Mesenchymal stem cell (in vitro differentiated cells and primary cell): ENCODE measurements around the gene HMGA1.

Experiments used
- DNase-seq: peaks from one replicate; pipeline ENCODE4 v3.0.0-alpha.2; 2013
- H2AFZ ChIP-seq: one replicate; pipeline ENCODE4 v1.6.1; 2013; ENCODE audit warnings: low read depth, mild to moderate bottlenecking, control low read depth, inconsistent platforms, low read length, moderate library complexity
- H2AK5ac ChIP-seq: 2 replicates; pipeline ENCODE4 v1.6.1; 2013; ENCODE audit warnings: low read length, moderate library complexity, mild to moderate bottlenecking, inconsistent platforms; ENCODE audit not compliant: severe bottlenecking
- H2BK120ac ChIP-seq: one replicate; pipeline ENCODE4 v1.6.1; 2013; ENCODE audit warnings: low read depth, mild to moderate bottlenecking, inconsistent platforms, low read length, moderate library complexity
- H2BK12ac ChIP-seq, 2 experiments: one replicate each; pipeline ENCODE4 v1.6.1; 2013; ENCODE audit warnings: inconsistent platforms in 2 of 2, low read length in 2 of 2, mild to moderate bottlenecking in 2 of 2, moderate library complexity in 2 of 2, control low read depth in 1 of 2
- H2BK15ac ChIP-seq: one replicate; pipeline ENCODE4 v1.6.1; 2013; ENCODE audit warnings: mild to moderate bottlenecking, low read depth, inconsistent platforms; ENCODE audit not compliant: poor library complexity, severe bottlenecking
- H2BK5ac ChIP-seq: 2 replicates; pipeline ENCODE4 v1.6.1; 2013; ENCODE audit warnings: low read depth, mild to moderate bottlenecking, low read length, control low read depth, inconsistent platforms; ENCODE audit not compliant: poor library complexity, severe bottlenecking
- H3K14ac ChIP-seq, 2 experiments: one replicate each; pipeline ENCODE4 v1.6.1; 2013; ENCODE audit warnings: inconsistent platforms in 2 of 2, low read length in 2 of 2, control low read depth in 1 of 2, mild to moderate bottlenecking in 1 of 2, moderate library complexity in 1 of 2
- H3K18ac ChIP-seq, 2 experiments: one replicate each; pipeline ENCODE4 v1.6.1; 2013; ENCODE audit warnings: inconsistent platforms in 2 of 2, low read length in 2 of 2, control low read depth in 1 of 2, low read depth in 1 of 2, mild to moderate bottlenecking in 1 of 2
- H3K23ac ChIP-seq, 2 experiments: one replicate each; pipeline ENCODE4 v1.6.1; 2013; ENCODE audit warnings: inconsistent platforms in 2 of 2, low read length in 2 of 2, mild to moderate bottlenecking in 2 of 2, moderate library complexity in 2 of 2, control low read depth in 1 of 2
- H3K27ac ChIP-seq: 2 replicates; pipeline ENCODE4 v1.5.1; 2013; ENCODE audit warnings: mild to moderate bottlenecking, moderate library complexity, low read length, control low read depth, inconsistent platforms; ENCODE audit not compliant: poor library complexity, severe bottlenecking
- H3K27me3 ChIP-seq, 2 experiments: 2 replicates each; pipeline versions ENCODE4 v1.6.1 to v1.7.0; 2013; ENCODE audit warnings: low read length in 2 of 2, mild to moderate bottlenecking in 2 of 2, moderate library complexity in 2 of 2, control low read depth in 1 of 2, inconsistent platforms in 1 of 2; ENCODE audit not compliant: control insufficient read depth in 1 of 2, insufficient read depth in 1 of 2
- H3K36me3 ChIP-seq, 2 experiments: 2 replicates each; pipeline versions ENCODE4 v1.6.1 to v1.7.0; 2013; ENCODE audit warnings: low read length in 2 of 2, control low read depth in 1 of 2, inconsistent platforms in 1 of 2, low read depth in 1 of 2, mild to moderate bottlenecking in 1 of 2; ENCODE audit not compliant: insufficient read depth in 2 of 2, control insufficient read depth in 1 of 2
- H3K4ac ChIP-seq, 2 experiments: one replicate each; pipeline ENCODE4 v1.6.1; 2013; ENCODE audit warnings: inconsistent platforms in 2 of 2, low read length in 2 of 2, mild to moderate bottlenecking in 2 of 2, moderate library complexity in 2 of 2, control low read depth in 1 of 2, low read depth in 1 of 2
- H3K4me1 ChIP-seq: 2 replicates; pipeline ENCODE4 v1.6.1; 2013; ENCODE audit warnings: low read depth, low read length, control low read depth; ENCODE audit not compliant: control insufficient read depth, insufficient read depth
- H3K4me2 ChIP-seq: 2 replicates; pipeline ENCODE4 v1.6.1; 2013; ENCODE audit warnings: low read length, mild to moderate bottlenecking, inconsistent platforms; ENCODE audit not compliant: poor library complexity, severe bottlenecking
- H3K4me3 ChIP-seq, 2 experiments: 2 replicates each; pipeline versions ENCODE4 v1.5.1 to v1.7.0; 2013; ENCODE audit warnings: low read length in 2 of 2, mild to moderate bottlenecking in 2 of 2, control low read depth in 1 of 2, low read depth in 1 of 2; ENCODE audit not compliant: insufficient read depth in 1 of 2
- H3K79me1 ChIP-seq: replicated peaks from 2 replicates; pipeline ENCODE4 v1.6.1; 2013; ENCODE audit warnings: mild to moderate bottlenecking, control low read depth, low read length, inconsistent platforms; ENCODE audit not compliant: poor library complexity, severe bottlenecking
- H3K9ac ChIP-seq: 2 replicates; pipeline ENCODE4 v1.7.0; 2013; ENCODE audit warnings: mild to moderate bottlenecking, low read length, moderate library complexity
- H3K9me3 ChIP-seq: 2 replicates; pipeline ENCODE4 v1.7.0; 2013; ENCODE audit warnings: mild to moderate bottlenecking, low read length; ENCODE audit not compliant: control insufficient read depth
- H4K8ac ChIP-seq: one replicate; pipeline ENCODE4 v1.6.1; 2013; ENCODE audit warnings: inconsistent platforms, mild to moderate bottlenecking, low read length, moderate library complexity
- H4K91ac ChIP-seq: one replicate; pipeline ENCODE4 v1.6.1; 2013; ENCODE audit warnings: mild to moderate bottlenecking, low read length, inconsistent platforms
- WGBS: methylation state at CpG from one replicate; pipeline ENCODE4 v1.1.7; 2013; ENCODE audit warnings: mixed read lengths; 5-methylcytosine and 5-hydroxymethylcytosine counted together

HMGA1 gene

GRCh38 chr6:34195726-34196115 is 41.0 kb upstream of the HMGA1 start:
- no peaks in the 10 kb centered on the region for H3K9me3 ChIP-seq
- H2AK5ac ChIP-seq, result no peak overlapping the region
- no peak overlapping the region for H3K14ac ChIP-seq
- H3K79me1 ChIP-seq, result no peaks in the 10 kb centered on the region
- H2BK12ac ChIP-seq, result peak overlapping the region in 1 of 2 experiments; percentile 15
- H2BK5ac ChIP-seq, result no peak overlapping the region
- peak overlapping the region; percentile 92 for H3K4me2 ChIP-seq
- H3K9ac ChIP-seq, result peak overlapping the region; percentile 67
- H2BK120ac ChIP-seq, result no peak overlapping the region
- no peaks in the 10 kb centered on the region for H3K27me3 ChIP-seq
- 84% methylated on average over 7 of the region's 7 CpGs for WGBS
- DNase-seq, result no peak
- no peak overlapping the region for H3K18ac ChIP-seq
- H3K27ac ChIP-seq, result no peak overlapping the region
- H4K91ac ChIP-seq, result no peak overlapping the region
- H3K4me1 ChIP-seq, result peaks cover 10% of the 10 kb centered on the region
- peak overlapping the region; percentile 46 for H2AFZ ChIP-seq
- no peaks in the 10 kb centered on the region for H3K36me3 ChIP-seq
- no peak overlapping the region for H3K4ac ChIP-seq
- H3K23ac ChIP-seq, result no peak overlapping the region
- peak overlapping the region in 1 of 2 experiments; percentile 77 for H3K4me3 ChIP-seq
- no peak overlapping the region for H2BK15ac ChIP-seq
- H4K8ac ChIP-seq, result peak overlapping the region; percentile 76

- Histone ChIP-seq H2AFZ (peak overlapping the region; percentile 46), H2BK120ac (peak overlapping the region; percentile 45), H3K27me3 (no peaks in the 10 kb centered on the region), H2BK15ac (no peak overlapping the region), H2BK12ac (peak overlapping the region; percentile 32 to 40), H3K18ac (peak overlapping the region; percentile 40 to 74), H2AK5ac (no peak overlapping the region), H3K9ac (peak overlapping the region; percentile 67), H3K36me3 (no peaks in the 10 kb centered on the region), H4K91ac (no peak overlapping the region), H4K8ac (peak overlapping the region; percentile 97), H3K27ac (no peak overlapping the region), H3K4ac (peak overlapping the region in 1 of 2 experiments; percentile 34), H2BK5ac (no peak overlapping the region), H3K23ac (no peak overlapping the region), H3K4me2 (peak overlapping the region; percentile 92), H3K79me1 (no peaks in the 10 kb centered on the region), H3K9me3 (no peaks in the 10 kb centered on the region), H3K4me3 (peak overlapping the region in 1 of 2 experiments; percentile 77), H3K14ac (peak overlapping the region in 1 of 2 experiments; percentile 50), H3K4me1 (peaks cover 10% of the 10 kb centered on the region)
- 23% methylated on average over 53 of the region's 54 CpGs for WGBS
- peak; percentile 66 for DNase-seq
These were observed 40.4 kb upstream of the HMGA1 start for GRCh38 chr6:34196116-34196832.

- Histone ChIP-seq H2BK15ac (no peak overlapping the region), H3K79me1 (no peaks in the 10 kb centered on the region), H3K27ac (no peak overlapping the region), H3K27me3 (no peaks in the 10 kb centered on the region), H3K4ac (no peak overlapping the region), H3K9ac (peak overlapping the region; percentile 67), H2AK5ac (no peak overlapping the region), H3K23ac (no peak overlapping the region), H3K4me3 (peak overlapping the region in 1 of 2 experiments; percentile 77), H2AFZ (no peak overlapping the region), H3K4me2 (no peak overlapping the region), H2BK120ac (no peak overlapping the region), H3K18ac (no peak overlapping the region), H3K14ac (no peak overlapping the region), H2BK12ac (no peak overlapping the region), H3K9me3 (no peaks in the 10 kb centered on the region), H4K91ac (no peak overlapping the region), H3K4me1 (peaks cover 11% of the 10 kb centered on the region), H3K36me3 (no peaks in the 10 kb centered on the region), H4K8ac (no peak overlapping the region), H2BK5ac (no peak overlapping the region)
- WGBS, result 76% methylated on average over 4 of the region's 10 CpGs
- no peak for DNase-seq
These were observed 39.9 kb upstream of the HMGA1 start for GRCh38 chr6:34196833-34197195.

- Histone ChIP-seq H4K8ac (no peak overlapping the region), H3K4me2 (no peak overlapping the region), H3K14ac (no peak overlapping the region), H3K4me3 (no peak overlapping the region), H2AFZ (no peak overlapping the region), H3K9me3 (no peaks in the 10 kb centered on the region), H3K18ac (no peak overlapping the region), H3K9ac (no peak overlapping the region), H2BK5ac (no peak overlapping the region), H3K4me1 (peaks cover 11% of the 10 kb centered on the region), H3K79me1 (no peaks in the 10 kb centered on the region), H3K27me3 (no peaks in the 10 kb centered on the region), H2BK120ac (no peak overlapping the region), H3K27ac (no peak overlapping the region), H2BK12ac (no peak overlapping the region), H3K4ac (no peak overlapping the region), H3K23ac (no peak overlapping the region), H3K36me3 (no peaks in the 10 kb centered on the region), H2BK15ac (no peak overlapping the region), H4K91ac (no peak overlapping the region), H2AK5ac (no peak overlapping the region)
- DNase-seq, result no peak
- WGBS, result 93% methylated on average over 5 of the region's 5 CpGs
These were observed 36.2 kb upstream of the HMGA1 start for GRCh38 chr6:34200340-34200971.
